ENCODE results near the gene ARL5A.

DNA sequence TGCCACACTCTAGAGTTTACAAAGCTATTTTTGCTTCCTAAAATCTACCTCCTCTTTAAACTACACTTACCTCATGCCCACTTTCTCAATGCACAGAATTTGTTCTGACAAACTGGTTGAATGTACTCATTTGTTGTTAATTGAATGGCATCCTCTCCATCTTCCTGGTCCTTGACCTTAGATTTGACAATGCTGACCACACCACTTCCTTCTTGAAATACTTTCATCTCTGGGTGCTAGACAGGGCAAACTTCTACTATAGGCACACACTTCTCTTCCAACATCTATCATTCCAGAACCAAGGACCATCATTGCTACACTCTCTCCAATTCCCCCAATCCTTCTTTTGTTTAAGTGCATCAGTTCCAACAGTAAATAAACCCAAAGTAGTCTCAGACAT, 22.3 kb downstream of the ARL5A start:
- TF ChIP-seq CTCF (IDR thresholded peaks at IDR 0.05) (no peak), POLR2A (IDR thresholded peaks at IDR 0.05) (no peak)

All from lower leg skin (tissue), 3 donors.